ENCODE results near the gene SERPINA7. TPM values are rescaled to one million over a fixed set of nuclear protein-coding genes. Genes with fewer than 3 reads are reported as not detected.

The SERPINA7 gene
- total RNA-seq, 2 donors from 2014 or later, result not detected

Other genes with a start within 250 kb of the SERPINA7 start
- gene NRK, start 216.2 kb downstream of the SERPINA7 start, total RNA-seq, result under 1 TPM; 0.06 to 0.34 TPM
- gene PWWP3B, start 129.6 kb upstream of the SERPINA7 start, total RNA-seq, result under 1 TPM; 0.18 to 0.25 TPM